Suprapubic skin (tissue), 4 donors: ENCODE data around the gene SYT2. TPM values are rescaled to one million over a fixed set of nuclear protein-coding genes. Genes with fewer than 3 reads are reported as not detected.
A peak's percentile ranks its signal among the peaks of the same experiment; 100 is the strongest.

Source experiments
- DNase-seq, 2 donors: peaks; one replicate each; pipeline ENCODE4 v3.0.0-alpha.2; 2019; ENCODE audit warnings: low spot score in 2 of 2
- H3K27ac ChIP-seq: fragments of 200-600 bp; sonication (generic); one replicate; pipeline ENCODE4 v1.5.1; 2019
- H3K27me3 ChIP-seq: fragments of 200-600 bp; sonication (generic); one replicate; pipeline ENCODE4 v1.5.1; 2019
- H3K36me3 ChIP-seq: fragments of 200-600 bp; sonication (generic); one replicate; pipeline ENCODE4 v1.5.1; 2019
- H3K4me1 ChIP-seq: fragments of 200-600 bp; sonication (generic); one replicate; pipeline ENCODE4 v1.5.1; 2019
- H3K4me3 ChIP-seq: fragments of 200-600 bp; sonication (generic); one replicate; pipeline ENCODE4 v1.5.1; 2019; ENCODE audit warnings: mild to moderate bottlenecking
- H3K9me3 ChIP-seq: fragments of 200-600 bp; sonication (generic); one replicate; pipeline ENCODE4 v1.5.1; 2019
- EP300 ChIP-seq: sonication (generic); formaldehyde crosslinking; IDR thresholded peaks from one replicate; pipeline ENCODE4 v1.6.1; 2017; ENCODE audit warnings: antibody characterized with exemption
- POLR2A ChIP-seq, 2 donors: fragments of 450-650 bp; IDR thresholded peaks; one replicate each; pipeline ENCODE4 v1.6.1; 2017; ENCODE audit warnings: antibody characterized with exemption in 2 of 2, mild to moderate bottlenecking in 2 of 2, moderate library complexity in 2 of 2
- POLR2AphosphoS5 ChIP-seq, 3 donors: sonication (generic); formaldehyde crosslinking; IDR thresholded peaks; one replicate each; pipeline ENCODE4 v1.6.1; 2017; ENCODE audit warnings: antibody characterized with exemption in 3 of 3
- WGBS: methylation state at CpG from one replicate; pipeline ENCODE4 v1.1.5; 2018; 5-methylcytosine and 5-hydroxymethylcytosine counted together
- total RNA-seq, 4 donors: library from RNA; depleted of rRNA; stranded (reverse); fragments of >200 nt; gene quantifications; one replicate each; pipeline ENCODE4 v1.1.0, GENCODE V29; 2016
- TF ChIP-seq, protein P1 (sequence below), 2 donors: fragments of 200-600 bp in 1 of 2; fragments of 450-650 bp in 1 of 2; sonication (generic) in 1 of 2; IDR thresholded peaks; one replicate each; pipeline ENCODE4 v1.5.1; 2016 to 2019; ENCODE audit warnings: antibody characterized with exemption in 2 of 2, mild to moderate bottlenecking in 1 of 2, moderate library complexity in 1 of 2

The SYT2 gene
- total RNA-seq, 4 donors from 2014 or later: 0.11 TPM; not detected in 3

DNA sequence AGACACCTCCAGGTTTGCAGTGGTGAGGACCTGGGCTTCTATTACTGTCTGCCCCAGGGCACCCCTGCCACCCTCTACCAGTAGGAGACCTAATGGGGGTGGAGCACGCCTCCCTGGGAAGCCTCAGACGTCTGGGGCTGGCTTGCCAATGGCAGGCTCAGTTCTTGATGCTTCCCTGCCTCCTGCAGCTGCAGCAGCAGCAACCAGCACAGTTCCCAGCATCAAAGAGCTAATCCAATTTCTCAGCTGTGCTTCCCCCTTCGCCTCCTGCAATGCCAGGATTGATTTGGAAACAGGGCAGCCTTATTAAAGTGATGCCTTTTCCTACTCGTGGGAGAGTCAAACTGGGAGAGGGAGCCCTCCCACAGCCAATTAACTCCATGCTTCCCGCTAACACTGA lies 8.2 kb downstream of the SYT2 start:
- no peak for TF ChIP-seq EP300
- TF ChIP-seq POLR2AphosphoS5 (IDR thresholded peaks at IDR 0.05): no peak
- no peak for TF ChIP-seq POLR2A (IDR thresholded peaks at IDR 0.05)
- TF ChIP-seq, protein P1, sequence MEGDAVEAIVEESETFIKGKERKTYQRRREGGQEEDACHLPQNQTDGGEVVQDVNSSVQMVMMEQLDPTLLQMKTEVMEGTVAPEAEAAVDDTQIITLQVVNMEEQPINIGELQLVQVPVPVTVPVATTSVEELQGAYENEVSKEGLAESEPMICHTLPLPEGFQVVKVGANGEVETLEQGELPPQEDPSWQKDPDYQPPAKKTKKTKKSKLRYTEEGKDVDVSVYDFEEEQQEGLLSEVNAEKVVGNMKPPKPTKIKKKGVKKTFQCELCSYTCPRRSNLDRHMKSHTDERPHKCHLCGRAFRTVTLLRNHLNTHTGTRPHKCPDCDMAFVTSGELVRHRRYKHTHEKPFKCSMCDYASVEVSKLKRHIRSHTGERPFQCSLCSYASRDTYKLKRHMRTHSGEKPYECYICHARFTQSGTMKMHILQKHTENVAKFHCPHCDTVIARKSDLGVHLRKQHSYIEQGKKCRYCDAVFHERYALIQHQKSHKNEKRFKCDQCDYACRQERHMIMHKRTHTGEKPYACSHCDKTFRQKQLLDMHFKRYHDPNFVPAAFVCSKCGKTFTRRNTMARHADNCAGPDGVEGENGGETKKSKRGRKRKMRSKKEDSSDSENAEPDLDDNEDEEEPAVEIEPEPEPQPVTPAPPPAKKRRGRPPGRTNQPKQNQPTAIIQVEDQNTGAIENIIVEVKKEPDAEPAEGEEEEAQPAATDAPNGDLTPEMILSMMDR (IDR thresholded peaks at IDR 0.05): no peak
- Histone ChIP-seq H3K9me3 (no peaks in the 10 kb centered on the region), H3K4me3 (no peak overlapping the region), H3K36me3 (no peaks in the 10 kb centered on the region), H3K27me3 (peaks cover 77% of the 10 kb centered on the region), H3K27ac (no peak overlapping the region), H3K4me1 (no peaks in the 10 kb centered on the region)
- 60% methylated on average over 5 of the region's 5 CpGs for WGBS
- no peak for DNase-seq

DNA sequence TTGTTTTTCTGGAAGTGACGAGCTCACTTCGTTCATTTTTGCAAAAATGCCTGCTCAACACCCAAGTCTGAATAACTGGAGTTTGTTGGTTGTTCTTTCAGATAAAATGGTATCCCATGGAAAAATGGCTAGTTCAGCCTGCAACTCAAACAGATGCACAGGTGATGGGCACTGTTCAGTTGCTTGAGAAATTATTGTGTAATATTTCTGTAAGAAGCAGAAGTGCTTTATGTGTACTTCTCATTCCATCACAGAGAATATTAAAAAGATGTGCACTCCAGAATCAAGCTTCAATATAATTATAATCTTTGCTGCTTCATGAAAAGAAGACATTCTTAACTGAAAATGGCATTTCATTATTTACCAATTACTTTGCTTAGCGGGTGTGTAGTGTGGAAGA lies 9.1 kb downstream of the SYT2 start:
- H3K9me3 ChIP-seq: no peaks in the 10 kb centered on the region
- H3K27me3 ChIP-seq: peaks cover 81% of the 10 kb centered on the region
- WGBS: 94% methylated on average over 3 of the region's 3 CpGs
- no peak for DNase-seq
- no peaks in the 10 kb centered on the region for H3K36me3 ChIP-seq
- H3K4me1 ChIP-seq: no peaks in the 10 kb centered on the region
- no peak for TF ChIP-seq POLR2AphosphoS5 (IDR thresholded peaks at IDR 0.05)
- no peak for TF ChIP-seq POLR2A (IDR thresholded peaks at IDR 0.05)
- no peak for TF ChIP-seq EP300
- TF ChIP-seq, protein P1 (IDR thresholded peaks at IDR 0.05): no peak
- H3K27ac ChIP-seq: no peak overlapping the region
- H3K4me3 ChIP-seq: no peak overlapping the region

DNA sequence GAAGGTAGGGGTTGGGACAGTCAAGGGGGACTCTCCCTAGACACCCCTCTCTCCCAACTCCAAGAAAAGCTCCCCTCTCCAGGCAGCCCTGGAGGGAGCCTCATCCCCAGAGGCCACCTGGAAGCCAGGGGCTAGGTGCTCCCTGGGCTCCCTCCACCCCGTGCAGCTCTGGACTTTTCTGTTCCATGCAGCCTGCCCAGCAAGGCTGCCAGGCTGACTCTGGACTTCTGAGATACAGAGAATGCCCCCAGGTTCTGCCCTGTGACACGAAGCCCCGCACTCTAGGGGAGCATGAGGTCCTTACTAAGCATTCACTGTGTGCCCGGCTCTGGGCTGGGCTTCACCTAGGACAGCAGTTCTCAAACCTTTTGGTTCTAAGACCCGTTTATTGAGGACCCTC lies 10.2 kb downstream of the SYT2 start:
- Histone ChIP-seq H3K27me3 (peaks cover 79% of the 10 kb centered on the region), H3K4me3 (no peak overlapping the region), H3K36me3 (no peaks in the 10 kb centered on the region), H3K27ac (no peak overlapping the region), H3K4me1 (no peaks in the 10 kb centered on the region), H3K9me3 (no peaks in the 10 kb centered on the region)
- TF ChIP-seq EP300: no peak
- TF ChIP-seq POLR2A (IDR thresholded peaks at IDR 0.05): no peak
- 72% methylated on average over 5 of the region's 5 CpGs for WGBS
- DNase-seq: no peak

DNA sequence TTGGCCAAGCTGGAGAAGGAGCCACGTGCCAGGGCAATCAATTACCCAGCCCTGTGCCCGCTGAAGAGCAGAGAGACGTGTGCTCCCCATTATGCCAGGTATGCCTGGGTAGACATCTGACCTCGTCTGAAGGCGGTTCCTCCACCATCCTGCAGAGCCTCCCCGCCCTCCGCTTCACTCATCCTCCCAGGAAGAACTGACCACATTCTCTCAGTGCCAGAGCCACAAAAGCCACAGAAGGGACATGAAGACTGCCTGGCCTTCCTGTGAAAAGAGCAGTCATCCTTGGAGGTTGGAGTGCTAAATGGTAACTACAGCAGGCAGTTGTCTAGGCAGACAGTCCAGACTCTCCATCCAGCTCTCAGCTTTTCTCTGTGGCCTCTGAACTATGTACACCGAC lies 12.0 kb downstream of the SYT2 start:
- no peak overlapping the region for H3K4me3 ChIP-seq
- no peak overlapping the region for H3K27ac ChIP-seq
- peaks cover 79% of the 10 kb centered on the region for H3K27me3 ChIP-seq
- WGBS: 64% methylated on average over 8 of the region's 8 CpGs
- no peaks in the 10 kb centered on the region for H3K4me1 ChIP-seq
- DNase-seq: no peak
- no peaks in the 10 kb centered on the region for H3K36me3 ChIP-seq
- H3K9me3 ChIP-seq: no peaks in the 10 kb centered on the region
- no peak for TF ChIP-seq POLR2AphosphoS5 (IDR thresholded peaks at IDR 0.05)
- TF ChIP-seq EP300: no peak
- TF ChIP-seq POLR2A (IDR thresholded peaks at IDR 0.05): no peak
- TF ChIP-seq, protein P1 (IDR thresholded peaks at IDR 0.05): no peak

DNA sequence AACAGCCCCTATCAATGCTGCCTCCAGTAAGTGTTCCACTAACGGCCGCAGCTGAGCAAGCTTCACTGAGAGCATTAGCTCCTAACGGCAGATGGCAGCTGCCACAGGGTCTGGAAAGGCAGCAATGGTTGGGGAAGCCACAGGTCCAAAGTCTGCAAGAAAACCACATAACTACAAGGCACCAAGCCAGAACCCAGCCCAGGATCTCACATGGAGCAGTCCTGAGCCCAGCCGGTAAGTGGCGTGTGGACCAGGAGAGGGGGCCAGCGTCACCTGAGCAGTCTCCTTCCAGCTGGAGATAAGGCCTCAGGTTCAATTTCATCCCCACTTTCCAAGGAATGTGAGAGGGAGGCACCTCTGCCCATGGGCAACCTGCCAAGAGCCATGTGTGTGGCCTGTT lies 13.2 kb downstream of the SYT2 start:
- no peak for TF ChIP-seq POLR2A (IDR thresholded peaks at IDR 0.05)
- Histone ChIP-seq H3K36me3 (no peaks in the 10 kb centered on the region), H3K4me1 (no peaks in the 10 kb centered on the region), H3K4me3 (no peak overlapping the region), H3K27me3 (peaks cover 70% of the 10 kb centered on the region), H3K27ac (no peak overlapping the region), H3K9me3 (no peaks in the 10 kb centered on the region)
- no peak for DNase-seq
- 80% methylated on average over 3 of the region's 6 CpGs for WGBS

DNA sequence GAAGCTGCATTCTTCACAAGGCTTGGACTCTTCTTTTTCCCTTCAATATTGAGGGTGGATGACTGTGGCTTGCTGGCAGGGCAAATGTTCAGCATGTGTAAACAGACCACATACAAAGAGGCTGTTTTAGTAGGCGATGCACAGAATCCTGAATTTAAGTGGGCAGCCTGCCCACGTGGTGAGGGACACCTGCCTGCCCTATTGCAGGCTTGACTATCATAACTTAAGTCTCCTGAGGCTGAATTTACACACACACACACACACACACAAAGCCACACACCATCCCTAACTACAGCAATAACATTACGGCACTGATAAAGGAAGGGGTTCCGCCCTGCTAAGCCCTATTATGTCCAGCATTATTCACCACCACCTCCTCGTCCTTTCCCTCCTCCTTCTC lies 15.9 kb downstream of the SYT2 start:
- H3K27ac ChIP-seq: no peak overlapping the region
- H3K4me3 ChIP-seq: no peak overlapping the region
- WGBS: 66% methylated on average over 5 of the region's 5 CpGs
- H3K27me3 ChIP-seq: peaks cover 80% of the 10 kb centered on the region
- H3K36me3 ChIP-seq: no peaks in the 10 kb centered on the region
- no peaks in the 10 kb centered on the region for H3K4me1 ChIP-seq
- DNase-seq: no peak
- TF ChIP-seq POLR2AphosphoS5 (IDR thresholded peaks at IDR 0.05) (no peak), EP300 (no peak), POLR2A (IDR thresholded peaks at IDR 0.05) (no peak)
- H3K9me3 ChIP-seq: no peaks in the 10 kb centered on the region

DNA sequence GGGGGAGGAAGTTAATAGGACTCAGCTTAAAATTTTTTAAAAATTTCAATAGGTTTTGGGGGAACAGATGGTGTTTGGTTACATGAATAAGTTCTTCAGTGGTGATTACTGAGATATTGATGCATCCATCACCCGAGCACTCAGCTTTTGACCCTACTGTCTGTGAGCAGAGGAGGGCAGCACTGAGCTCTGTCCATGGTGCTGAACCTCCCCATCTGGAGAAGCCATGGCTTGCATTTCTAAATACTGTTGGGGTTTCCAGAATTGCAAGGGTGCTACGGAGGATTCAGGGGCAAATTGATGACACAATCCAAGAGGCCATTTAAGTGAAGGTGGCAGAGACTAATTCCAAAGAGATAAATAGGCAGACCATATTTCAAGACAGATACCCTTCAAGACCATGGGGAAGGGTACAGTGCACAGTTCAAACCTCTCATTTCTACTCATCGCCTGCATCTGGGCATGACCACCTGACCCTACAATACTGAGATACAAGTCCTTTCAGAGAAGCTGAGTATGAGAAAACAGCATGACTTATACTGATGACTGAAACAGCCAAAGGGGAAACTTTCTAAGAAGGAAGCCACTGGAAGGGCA lies 17.2 kb downstream of the SYT2 start:
- no peak overlapping the region for H3K27ac ChIP-seq
- TF ChIP-seq EP300: no peak
- TF ChIP-seq, protein P1 (IDR thresholded peaks at IDR 0.05): peak in 1 of 2 donors; percentile 18
- no peak for DNase-seq
- no peak overlapping the region for H3K4me3 ChIP-seq
- peaks cover 78% of the 10 kb centered on the region for H3K27me3 ChIP-seq
- H3K36me3 ChIP-seq: no peaks in the 10 kb centered on the region
- H3K4me1 ChIP-seq: no peaks in the 10 kb centered on the region
- no peaks in the 10 kb centered on the region for H3K9me3 ChIP-seq
- 36% methylated on average over 3 of the region's 3 CpGs for WGBS
